IgD-negative memory B cell (primary cell): ENCODE results near the gene PRR30. TPM values are rescaled to one million over a fixed set of nuclear protein-coding genes. Genes with fewer than 3 reads are reported as not detected.

Source experiments
- H3K27ac Mint-ChIP-seq, 3 donors: one replicate each; pipeline ENCODE4 v1.8.0; 2020 to 2022; ENCODE audit warnings: mild to moderate bottlenecking in 3 of 3, mixed read lengths in 3 of 3, moderate library complexity in 1 of 3
- H3K27me3 Mint-ChIP-seq: one replicate; pipeline ENCODE4 v1.8.0; 2021; ENCODE audit warnings: mixed read lengths
- H3K36me3 Mint-ChIP-seq: one replicate; pipeline ENCODE4 v1.8.0; 2020; ENCODE audit warnings: mild to moderate bottlenecking, mixed read lengths
- H3K4me1 Mint-ChIP-seq, 3 donors: one replicate each; pipeline ENCODE4 v1.8.0; 2020 to 2022; ENCODE audit warnings: mixed read lengths in 3 of 3, mild to moderate bottlenecking in 1 of 3
- H3K4me3 Mint-ChIP-seq, 4 donors: one replicate each; pipeline ENCODE4 v1.8.0; 2020 to 2022; ENCODE audit warnings: mild to moderate bottlenecking in 4 of 4, mixed read lengths in 4 of 4, moderate library complexity in 3 of 4
- H3K9me3 Mint-ChIP-seq, 3 donors: one replicate each; pipeline ENCODE4 v1.8.0; 2020 to 2021; ENCODE audit warnings: mixed read lengths in 3 of 3, mild to moderate bottlenecking in 1 of 3
- polyA plus RNA-seq: library from polyadenylated mRNA; unstranded; fragments of 300-500 nt; fragmentation: Illumina TruSeq; gene quantifications from one replicate; pipeline ENCODE4 v1.2.3, GENCODE V29; 2021

The PRR30 gene
- polyA plus RNA-seq, 1 donor from 2014 or later: not detected

DNA sequence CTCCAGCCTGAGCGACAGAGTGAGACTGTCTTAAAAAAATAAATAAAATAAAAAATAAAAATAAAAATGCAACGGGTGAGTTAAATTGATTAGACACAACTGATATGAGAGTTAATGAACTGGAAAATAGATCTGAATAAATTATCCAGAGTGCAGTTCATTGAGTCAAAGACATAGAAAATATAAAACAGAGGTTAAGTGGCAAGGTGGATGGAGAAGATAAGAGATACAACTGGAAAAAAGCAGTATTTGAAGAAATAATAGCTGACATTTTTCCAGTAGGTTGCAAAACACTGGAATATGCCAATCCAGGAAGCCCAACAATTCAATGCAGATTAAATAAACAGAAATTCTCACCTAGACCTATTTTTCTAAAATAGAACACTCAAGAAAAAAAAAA lies 31.0 kb downstream of the PRR30 start:
- Mint-ChIP-seq H3K27me3 (peaks cover 1% of the 10 kb centered on the region), H3K9me3 (no peaks in the 10 kb centered on the region), H3K27ac (no peak overlapping the region), H3K4me3 (no peak overlapping the region), H3K36me3 (no peaks in the 10 kb centered on the region), H3K4me1 (no peaks in the 10 kb centered on the region)

GRCh38 chr2:27105981-27106380 lies 33.2 kb downstream of the PRR30 start:
- no peaks in the 10 kb centered on the region for H3K4me1 Mint-ChIP-seq
- no peaks in the 10 kb centered on the region for H3K36me3 Mint-ChIP-seq
- no peak overlapping the region for H3K27ac Mint-ChIP-seq
- H3K4me3 Mint-ChIP-seq: no peak overlapping the region
- H3K9me3 Mint-ChIP-seq: no peaks in the 10 kb centered on the region
- H3K27me3 Mint-ChIP-seq: peaks cover 1% of the 10 kb centered on the region

- H3K9me3 Mint-ChIP-seq: no peaks in the 10 kb centered on the region
- no peak overlapping the region for H3K27ac Mint-ChIP-seq
- H3K36me3 Mint-ChIP-seq: no peaks in the 10 kb centered on the region
- peaks cover 0 to 1% (median 0%) of the 10 kb centered on the region in 3 donors for H3K4me1 Mint-ChIP-seq
- no peak overlapping the region for H3K4me3 Mint-ChIP-seq
- peaks cover 1% of the 10 kb centered on the region for H3K27me3 Mint-ChIP-seq
Observed at GRCh38 chr2:27102329-27102728, 36.9 kb downstream of the PRR30 start.

DNA sequence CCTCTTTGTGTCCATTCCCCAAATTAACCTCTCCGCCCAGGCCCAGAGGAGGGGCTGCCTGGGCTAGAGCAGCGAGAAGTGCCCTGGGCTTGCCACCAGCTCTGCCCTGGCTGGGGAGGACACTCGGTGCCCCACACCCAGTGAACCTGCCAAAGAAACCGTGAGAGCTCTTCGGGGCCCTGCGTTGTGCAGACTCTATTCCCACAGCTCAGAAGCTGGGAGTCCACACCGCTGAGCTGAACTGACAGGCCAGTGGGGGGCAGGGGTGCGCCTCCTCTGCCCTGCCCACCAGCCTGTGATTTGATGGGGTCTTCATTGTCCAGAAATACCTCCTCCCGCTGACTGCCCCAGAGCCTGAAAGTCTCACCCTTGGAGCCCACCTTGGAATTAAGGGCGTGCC lies 39.2 kb downstream of the PRR30 start:
- H3K27me3 Mint-ChIP-seq: no peaks in the 10 kb centered on the region
- no peak overlapping the region for H3K27ac Mint-ChIP-seq
- peaks cover 0 to 12% (median 6%) of the 10 kb centered on the region in 3 donors for H3K4me1 Mint-ChIP-seq
- H3K9me3 Mint-ChIP-seq: no peaks in the 10 kb centered on the region
- no peaks in the 10 kb centered on the region for H3K36me3 Mint-ChIP-seq
- H3K4me3 Mint-ChIP-seq: no peak overlapping the region

DNA sequence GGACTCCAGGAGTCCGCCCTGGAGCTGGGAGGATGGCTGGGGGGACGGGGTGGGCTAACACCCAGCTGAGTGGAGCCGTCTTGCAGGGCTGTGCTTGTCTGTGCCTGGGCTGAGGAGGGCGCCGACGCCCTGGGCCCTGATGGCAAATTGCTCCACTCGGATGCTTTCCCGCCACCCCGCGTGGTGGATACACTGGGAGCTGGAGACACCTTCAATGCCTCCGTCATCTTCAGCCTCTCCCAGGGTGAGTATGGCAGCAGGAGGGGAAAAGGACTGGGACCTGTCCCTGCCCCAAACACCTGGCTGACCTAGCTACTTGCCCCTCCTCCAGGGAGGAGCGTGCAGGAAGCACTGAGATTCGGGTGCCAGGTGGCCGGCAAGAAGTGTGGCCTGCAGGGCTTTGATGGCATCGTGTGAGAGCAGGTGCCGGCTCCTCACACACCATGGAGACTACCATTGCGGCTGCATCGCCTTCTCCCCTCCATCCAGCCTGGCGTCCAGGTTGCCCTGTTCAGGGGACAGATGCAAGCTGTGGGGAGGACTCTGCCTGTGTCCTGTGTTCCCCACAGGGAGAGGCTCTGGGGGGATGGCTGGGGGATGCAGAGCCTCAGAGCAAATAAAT lies 39.8 kb downstream of the PRR30 start:
- H3K4me1 Mint-ChIP-seq: peaks cover 0 to 12% (median 6%) of the 10 kb centered on the region in 3 donors
- H3K27me3 Mint-ChIP-seq: no peaks in the 10 kb centered on the region
- H3K36me3 Mint-ChIP-seq: no peaks in the 10 kb centered on the region
- no peak overlapping the region for H3K27ac Mint-ChIP-seq
- no peak overlapping the region for H3K4me3 Mint-ChIP-seq
- H3K9me3 Mint-ChIP-seq: no peaks in the 10 kb centered on the region

- no peaks in the 10 kb centered on the region for H3K9me3 Mint-ChIP-seq
- no peaks in the 10 kb centered on the region for H3K36me3 Mint-ChIP-seq
- H3K4me1 Mint-ChIP-seq: peaks cover 0 to 12% (median 6%) of the 10 kb centered on the region in 3 donors
- peak overlapping the region in 1 of 4 donors; percentile 65 for H3K4me3 Mint-ChIP-seq
- no peak overlapping the region for H3K27ac Mint-ChIP-seq
- no peaks in the 10 kb centered on the region for H3K27me3 Mint-ChIP-seq
Observed at GRCh38 chr2:27097341-27097740, 41.9 kb downstream of the PRR30 start.

DNA sequence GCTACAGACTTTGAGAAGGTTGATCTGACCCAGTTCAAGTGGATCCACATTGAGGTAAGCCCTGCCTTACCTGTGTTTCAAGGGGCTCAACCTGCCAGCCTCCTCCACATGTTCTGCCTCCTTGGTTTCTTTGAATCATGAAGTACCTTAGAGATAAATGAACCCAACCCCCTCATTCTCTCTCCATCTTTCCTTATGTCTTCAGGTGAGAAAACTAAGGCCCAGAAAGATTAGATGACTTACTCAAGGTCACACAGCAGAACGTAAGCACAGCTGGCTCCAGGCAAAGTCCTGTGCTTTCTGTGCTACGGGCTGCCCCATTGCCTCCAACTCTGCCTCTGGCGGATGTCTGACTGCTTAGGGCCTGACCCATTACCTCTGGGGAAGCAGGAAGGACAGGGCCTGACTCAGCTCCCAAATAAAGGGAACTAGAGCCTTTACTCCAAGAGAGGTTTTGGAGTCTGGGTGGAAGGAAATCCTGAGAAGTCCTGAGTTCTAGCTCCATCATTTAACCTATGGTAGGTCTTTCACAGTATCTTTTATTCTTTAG lies 42.4 kb downstream of the PRR30 start:
- H3K4me1 Mint-ChIP-seq: peaks cover 0 to 12% (median 6%) of the 10 kb centered on the region in 3 donors
- no peaks in the 10 kb centered on the region for H3K9me3 Mint-ChIP-seq
- peak overlapping the region in 1 of 3 donors; percentile 71 for H3K27ac Mint-ChIP-seq
- H3K4me3 Mint-ChIP-seq: peak overlapping the region in 1 of 4 donors; percentile 48
- H3K36me3 Mint-ChIP-seq: no peaks in the 10 kb centered on the region
- H3K27me3 Mint-ChIP-seq: no peaks in the 10 kb centered on the region

- peaks cover 0 to 12% (median 6%) of the 10 kb centered on the region in 3 donors for H3K4me1 Mint-ChIP-seq
- peak overlapping the region in 3 of 4 donors; percentile 75 to 92 (median 90) for H3K4me3 Mint-ChIP-seq
- H3K27ac Mint-ChIP-seq: peak overlapping the region in 1 of 3 donors; percentile 10
- no peaks in the 10 kb centered on the region for H3K27me3 Mint-ChIP-seq
- H3K9me3 Mint-ChIP-seq: no peaks in the 10 kb centered on the region
- no peaks in the 10 kb centered on the region for H3K36me3 Mint-ChIP-seq
Observed at GRCh38 chr2:27095745-27096651, 43.2 kb downstream of the PRR30 start.

DNA sequence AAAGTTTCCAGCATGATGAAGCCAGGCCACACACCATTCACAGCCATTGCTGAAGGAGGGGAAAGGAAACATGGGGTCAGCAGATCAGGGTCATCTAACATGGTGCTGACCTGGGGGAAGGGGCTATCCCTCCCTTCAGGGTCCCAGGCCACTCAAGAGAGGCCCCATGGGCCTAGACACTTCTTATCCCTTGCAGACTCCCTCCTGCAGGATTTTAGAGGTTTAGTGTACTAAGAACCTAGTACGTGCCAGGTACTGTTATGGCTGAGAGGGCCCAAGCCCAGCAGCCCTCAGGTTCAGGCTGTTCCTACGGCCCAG lies 43.8 kb downstream of the PRR30 start:
- Mint-ChIP-seq H3K4me3 (peak overlapping the region in 2 of 4 donors; percentile 85 to 90), H3K27ac (no peak overlapping the region), H3K27me3 (no peaks in the 10 kb centered on the region)

GRCh38 chr2:27094353-27094984 lies 44.7 kb downstream of the PRR30 start:
- no peak overlapping the region for H3K27ac Mint-ChIP-seq
- no peaks in the 10 kb centered on the region for H3K9me3 Mint-ChIP-seq
- no peak overlapping the region for H3K4me3 Mint-ChIP-seq
- H3K4me1 Mint-ChIP-seq: peaks cover 0 to 12% (median 6%) of the 10 kb centered on the region in 3 donors
- H3K27me3 Mint-ChIP-seq: no peaks in the 10 kb centered on the region
- no peaks in the 10 kb centered on the region for H3K36me3 Mint-ChIP-seq

More for the DNA sequence above, 43.8 kb downstream of the PRR30 start:
- no peaks in the 10 kb centered on the region for H3K9me3 Mint-ChIP-seq
- H3K36me3 Mint-ChIP-seq: no peaks in the 10 kb centered on the region
- H3K4me1 Mint-ChIP-seq: peaks cover 0 to 12% (median 6%) of the 10 kb centered on the region in 3 donors

- H3K27me3 Mint-ChIP-seq: no peaks in the 10 kb centered on the region
- no peaks in the 10 kb centered on the region for H3K9me3 Mint-ChIP-seq
- H3K4me1 Mint-ChIP-seq: peaks cover 0 to 12% (median 6%) of the 10 kb centered on the region in 3 donors
- H3K36me3 Mint-ChIP-seq: no peaks in the 10 kb centered on the region
- no peak overlapping the region for H3K4me3 Mint-ChIP-seq
- no peak overlapping the region for H3K27ac Mint-ChIP-seq
Observed at GRCh38 chr2:27093430-27094352, 45.5 kb downstream of the PRR30 start.

GRCh38 chr2:27092696-27093429 lies 46.3 kb downstream of the PRR30 start:
- H3K9me3 Mint-ChIP-seq: no peaks in the 10 kb centered on the region
- no peaks in the 10 kb centered on the region for H3K27me3 Mint-ChIP-seq
- no peak overlapping the region for H3K27ac Mint-ChIP-seq
- no peak overlapping the region for H3K4me3 Mint-ChIP-seq
- no peaks in the 10 kb centered on the region for H3K36me3 Mint-ChIP-seq
- H3K4me1 Mint-ChIP-seq: peaks cover under 1 to 12% (median 5%) of the 10 kb centered on the region in 3 donors

- H3K36me3 Mint-ChIP-seq: no peaks in the 10 kb centered on the region
- H3K27ac Mint-ChIP-seq: peak overlapping the region in 1 of 3 donors; percentile 31
- H3K27me3 Mint-ChIP-seq: no peaks in the 10 kb centered on the region
- H3K9me3 Mint-ChIP-seq: no peaks in the 10 kb centered on the region
- H3K4me1 Mint-ChIP-seq: peaks cover 4 to 16% (median 8%) of the 10 kb centered on the region in 3 donors
- peak overlapping the region in 1 of 4 donors; percentile 63 for H3K4me3 Mint-ChIP-seq
Observed at GRCh38 chr2:27091746-27092695, 47.2 kb downstream of the PRR30 start.
